Stimulated activated CD8-positive, alpha-beta memory T cell treated with anti-CD3 and anti-CD28 coated beads, Interleukin-2, amount 100 ng/mL, for 1 hour (primary cell): Measurements from ENCODE around the gene LIPM.

Experiments
- DNase-seq, 2 donors: peaks; one replicate each; pipeline ENCODE4 v3.0.0-alpha.2; 2020; ENCODE audit warnings: low read depth in 2 of 2

The LIPM gene

GRCh38 chr10:88800152-88801125 is 2.1 kb upstream of the LIPM start:
- no peak for DNase-seq

- no peak for DNase-seq
These were observed 1.1 kb downstream of the LIPM start for GRCh38 chr10:88803641-88804040.

GRCh38 chr10:88804083-88804812 is 1.7 kb downstream of the LIPM start:
- no peak for DNase-seq

- no peak for DNase-seq
These were observed 2.8 kb downstream of the LIPM start for GRCh38 chr10:88805361-88805760.

- no peak for DNase-seq
These were observed 3.4 kb downstream of the LIPM start for GRCh38 chr10:88805924-88806323.

- no peak for DNase-seq
These were observed 7.1 kb downstream of the LIPM start for GRCh38 chr10:88809621-88810020.

- DNase-seq: no peak
These were observed 7.8 kb downstream of the LIPM start for GRCh38 chr10:88810196-88810961.

GRCh38 chr10:88813200-88813599 is 10.7 kb downstream of the LIPM start:
- no peak for DNase-seq

GRCh38 chr10:88819290-88819689 is 16.8 kb downstream of the LIPM start:
- no peak for DNase-seq

GRCh38 chr10:88820748-88821401 is 18.3 kb downstream of the LIPM start:
- DNase-seq: no peak

GRCh38 chr10:88826388-88826787 is 23.9 kb downstream of the LIPM start:
- no peak for DNase-seq

- DNase-seq: no peak
These were observed 25.1 kb downstream of the LIPM start for GRCh38 chr10:88827671-88828070.

GRCh38 chr10:88828310-88828709 is 25.8 kb downstream of the LIPM start:
- DNase-seq: no peak

- no peak for DNase-seq
These were observed 28.2 kb downstream of the LIPM start for GRCh38 chr10:88830643-88831268.

GRCh38 chr10:88831709-88832108 is 29.2 kb downstream of the LIPM start:
- peak in 1 of 2 donors; percentile 11 for DNase-seq

GRCh38 chr10:88832376-88832775 is 29.8 kb downstream of the LIPM start:
- DNase-seq: no peak

- no peak for DNase-seq
These were observed 30.6 kb downstream of the LIPM start for GRCh38 chr10:88833156-88833555.

- DNase-seq: no peak
These were observed 31.2 kb downstream of the LIPM start for GRCh38 chr10:88833723-88834122.

- DNase-seq: peak; percentile 75 to 84
These were observed 32.8 kb downstream of the LIPM start for GRCh38 chr10:88835096-88835909.

- DNase-seq: no peak
These were observed 33.3 kb downstream of the LIPM start for GRCh38 chr10:88835910-88836221.
